GM18909 (cell line): Measurements from ENCODE around the gene COX14.
"Not testable (repeated sequence)": the region's sequence is repeated elsewhere in the genome, so short reads cannot be mapped to it uniquely, and the experiment has no call there.

Experiments used
- ATAC-seq: cut with Tn5 transposase; IDR thresholded peaks from one replicate; pipeline ENCODE4 v1.9.1; 2021; ENCODE audit warnings: mild to moderate bottlenecking; ENCODE audit not compliant: unreplicated experiment, poor library complexity

The COX14 gene

DNA sequence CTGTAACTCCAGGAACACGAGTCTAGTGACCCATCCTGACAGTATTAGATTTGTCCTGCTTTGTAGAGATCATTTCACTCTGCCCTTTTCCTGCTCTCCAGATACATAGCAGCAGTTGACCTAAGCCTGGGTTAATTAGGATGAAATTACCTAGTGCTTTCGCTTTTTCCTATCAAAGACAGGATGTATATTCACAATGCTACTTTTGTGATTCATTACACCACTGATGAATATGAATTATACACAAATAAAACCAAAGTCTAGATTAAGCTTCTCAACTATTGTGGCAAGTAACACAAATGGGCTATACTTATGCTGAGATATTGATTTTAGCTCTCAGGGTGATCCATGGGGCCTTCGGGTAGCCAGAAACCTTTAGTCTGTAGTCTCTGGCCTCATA lies 37.3 kb downstream of the COX14 start:
- ATAC-seq: no peak

GRCh38 chr12:50151047-50151687 lies 39.1 kb downstream of the COX14 start:
- no peak for ATAC-seq

- not testable (repeated sequence) for ATAC-seq
These were observed 42.9 kb downstream of the COX14 start for GRCh38 chr12:50154947-50155346.

- ATAC-seq: no peak
These were observed 44.6 kb downstream of the COX14 start for GRCh38 chr12:50156641-50157040.

GRCh38 chr12:50157259-50157658 lies 45.2 kb downstream of the COX14 start:
- no peak for ATAC-seq

- no peak for ATAC-seq
These were observed 48.6 kb downstream of the COX14 start for GRCh38 chr12:50160643-50161042.

- ATAC-seq: no peak
These were observed 50.2 kb downstream of the COX14 start for GRCh38 chr12:50162230-50162629.

DNA sequence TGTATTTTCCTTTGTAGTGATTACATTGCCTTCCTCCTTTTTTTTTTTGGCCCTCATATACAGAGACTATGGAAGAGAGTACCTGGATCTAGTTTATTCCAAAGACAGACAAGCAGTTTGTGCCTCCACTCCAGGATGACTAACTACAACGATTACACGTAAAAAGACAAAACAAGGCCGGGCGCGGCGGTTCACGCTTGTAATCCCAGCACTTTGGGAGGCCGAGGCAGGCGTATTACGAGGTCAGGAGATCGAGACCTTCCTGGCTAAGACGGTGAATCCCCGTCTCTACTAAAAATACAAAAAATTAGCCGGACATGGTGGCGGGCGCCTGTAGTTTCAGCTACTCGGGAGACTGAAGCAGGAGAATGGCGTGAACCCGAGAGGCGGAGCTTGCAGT lies 52.9 kb downstream of the COX14 start:
- no peak for ATAC-seq

- no peak for ATAC-seq
These were observed 54.7 kb downstream of the COX14 start for GRCh38 chr12:50166799-50167048.

- peak; percentile 97 for ATAC-seq
These were observed 55.2 kb downstream of the COX14 start, which contains the start of gene CERS5 for GRCh38 chr12:50167049-50167828. Gene CERS5 (minus strand): TSS chr12:50167369. CDS start chr12:50167297, 72 bp downstream.
